Activated CD8-positive, alpha-beta T cell treated with anti-CD3 and anti-CD28 coated beads, Interleukin-2, amount 10 ng/mL, durations not matched to agents 7 days and 5 days (primary cell): ENCODE results near the gene ADSS1. TPM values are rescaled to one million over a fixed set of nuclear protein-coding genes. Genes with fewer than 3 reads are reported as not detected.

Experiments
- ATAC-seq: fragments of 150-1000 bp; cut with Tn5 transposase; one replicate; pipeline ENCODE4 v1.10.0; 2021; ENCODE audit warnings: moderate library complexity
- CTCF ChIA-PET: fragments of 350-600 bp; sonication (Branson Sonifier 250); formaldehyde crosslinking; loops from one replicate; lab custom pipeline; 2021; ENCODE audit warnings: antibody characterized with exemption; lab: Charles Lee
- POLR2A ChIA-PET: fragments of 350-600 bp; sonication (Branson Sonifier 250); formaldehyde crosslinking; loops from one replicate; lab custom pipeline; 2021; ENCODE audit warnings: antibody characterized with exemption; lab: Charles Lee
- DNase-seq: peaks from one replicate; pipeline ENCODE4 v3.0.0-alpha.2; 2020
- H3K27ac Mint-ChIP-seq: one replicate; pipeline ENCODE4 v1.8.0; 2021; ENCODE audit warnings: mild to moderate bottlenecking, mixed read lengths
- H3K27me3 Mint-ChIP-seq: one replicate; pipeline ENCODE4 v1.8.0; 2021; ENCODE audit warnings: low read depth, mixed read lengths
- H3K36me3 Mint-ChIP-seq: one replicate; pipeline ENCODE4 v1.8.0; 2021; ENCODE audit warnings: low read depth, mixed read lengths
- H3K4me1 Mint-ChIP-seq: one replicate; pipeline ENCODE4 v1.8.0; 2021; ENCODE audit warnings: low read depth, mixed read lengths
- H3K4me3 Mint-ChIP-seq: one replicate; pipeline ENCODE4 v1.8.0; 2021; ENCODE audit warnings: mild to moderate bottlenecking, mixed read lengths
- H3K9me3 Mint-ChIP-seq: one replicate; pipeline ENCODE4 v1.8.0; 2022; ENCODE audit warnings: mixed read lengths; ENCODE audit not compliant: insufficient read depth
- total RNA-seq, 2 experiments: library from RNA; stranded (reverse); gene quantifications; one replicate each; pipeline ENCODE4 v1.2.3, GENCODE V29; 2021

The ADSS1 gene
- total RNA-seq, 2 experiments from 2014 or later = 1.8 TPM

DNA sequence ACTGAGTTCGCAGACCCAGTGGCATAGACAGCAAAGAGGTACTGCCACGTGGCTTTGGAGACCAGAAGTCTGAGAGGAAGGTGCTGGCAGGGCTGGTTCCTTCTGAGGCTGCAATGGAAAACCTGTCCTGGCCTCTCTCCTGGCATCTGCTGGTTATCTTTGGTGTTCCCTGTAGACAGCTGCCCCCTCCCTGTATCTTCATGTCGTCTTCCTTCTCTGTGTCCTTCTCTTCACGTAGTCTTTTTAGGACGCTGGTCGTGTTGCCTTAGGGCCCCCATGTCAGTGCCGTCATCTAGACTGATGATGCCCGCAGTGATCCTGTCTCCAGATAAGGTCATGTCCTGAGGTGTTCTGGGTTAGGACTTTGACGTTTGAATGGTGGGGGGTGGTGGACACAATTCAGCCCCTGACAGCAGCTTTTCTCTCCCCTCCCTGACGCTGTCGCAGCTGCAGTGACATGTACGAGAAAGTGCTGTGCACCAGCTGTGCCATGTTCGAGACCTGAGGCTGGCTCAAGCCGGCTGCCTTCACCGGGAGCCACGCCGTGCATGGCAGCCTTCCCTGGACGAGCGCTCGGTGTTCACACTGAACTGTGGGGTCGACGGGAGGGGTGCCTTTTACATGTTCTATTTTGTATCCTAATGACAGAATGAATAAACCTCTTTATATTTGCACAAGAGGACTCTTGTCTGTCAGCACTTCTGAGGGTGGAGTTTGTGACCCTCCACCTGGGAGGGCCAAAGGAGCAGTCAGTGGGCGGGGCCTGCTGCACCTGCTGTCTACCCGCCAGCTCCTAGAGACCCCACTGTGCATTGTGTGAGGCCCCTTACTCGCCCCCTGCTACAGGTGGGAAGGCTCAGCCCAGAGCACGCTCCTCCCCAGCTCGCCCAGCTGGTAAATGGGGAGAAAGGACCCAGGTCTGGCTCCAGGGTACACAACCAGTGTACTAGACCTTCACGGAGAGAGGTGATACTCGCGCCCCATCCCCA lies 35.2 kb downstream of the ADSS1 start:
- Mint-ChIP-seq H3K27me3 (no peaks in the 10 kb centered on the region), H3K4me1 (peaks cover 49% of the 10 kb centered on the region), H3K9me3 (no peaks in the 10 kb centered on the region), H3K27ac (peak overlapping the region; percentile 32), H3K36me3 (peaks cover 56% of the 10 kb centered on the region), H3K4me3 (no peak overlapping the region)
- CTCF ChIA-PET = interaction anchor here (1.0 to 2.2 kb wide), 2 partner anchors 8 to 9 kb away, joined by 4 to 8 read pairs; no protein-coding TSS in a partner anchor
- ATAC-seq (no peak), DNase-seq (no peak)
- POLR2A ChIA-PET = no interaction called here

DNA sequence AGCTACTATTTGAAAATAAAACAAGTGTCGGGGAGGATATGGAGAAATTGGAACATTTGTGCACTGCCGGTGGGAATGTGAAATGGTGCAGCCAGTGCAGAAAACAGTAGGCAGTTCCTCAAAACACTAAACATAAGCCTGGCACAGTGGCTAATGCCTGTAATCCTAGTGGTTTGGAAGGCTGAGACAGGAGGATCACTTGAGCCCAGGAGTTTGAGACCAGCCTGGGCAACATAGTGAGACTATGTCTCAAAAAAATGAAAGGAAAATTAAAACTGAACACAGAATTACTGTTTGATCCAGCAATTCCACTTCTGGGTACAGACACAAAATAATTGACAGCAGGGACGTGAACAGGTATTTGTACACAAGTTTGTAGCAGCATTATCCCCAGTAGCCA lies 41.5 kb downstream of the ADSS1 start:
- Mint-ChIP-seq H3K27me3 (no peaks in the 10 kb centered on the region), H3K36me3 (peaks cover 20% of the 10 kb centered on the region), H3K4me1 (peaks cover 6% of the 10 kb centered on the region), H3K27ac (no peak overlapping the region), H3K4me3 (no peak overlapping the region), H3K9me3 (no peaks in the 10 kb centered on the region)
- ChIA-PET POLR2A (interaction anchor here (0.6 to 0.7 kb wide), 2 partner anchors 87 to 176 kb away, joined by 3 read pairs; no protein-coding TSS in a partner anchor), CTCF (interaction anchor here (0.9 to 6.6 kb wide), 3 partner anchors 11 to 62 kb away, joined by 3 to 78 read pairs (median 9); no protein-coding TSS in a partner anchor)
- no peak for ATAC-seq
- no peak for DNase-seq

GRCh38 chr14:104766256-104766862 lies 42.3 kb downstream of the ADSS1 start:
- Mint-ChIP-seq H3K4me3 (no peak overlapping the region), H3K27ac (no peak overlapping the region), H3K27me3 (no peaks in the 10 kb centered on the region), H3K4me1 (peaks cover 6% of the 10 kb centered on the region), H3K36me3 (peaks cover 26% of the 10 kb centered on the region), H3K9me3 (no peaks in the 10 kb centered on the region)
- ChIA-PET POLR2A (interaction anchor here (0.7 kb wide), 1 partner anchor 86 kb away, joined by 3 read pairs; no protein-coding TSS in a partner anchor), CTCF (interaction anchor here (0.9 to 6.6 kb wide), 7 partner anchors 8 to 61 kb away, joined by 3 to 78 read pairs (median 4); partner anchors contain the start of gene SIVA1)
- DNase-seq (no peak), ATAC-seq (no peak)

DNA sequence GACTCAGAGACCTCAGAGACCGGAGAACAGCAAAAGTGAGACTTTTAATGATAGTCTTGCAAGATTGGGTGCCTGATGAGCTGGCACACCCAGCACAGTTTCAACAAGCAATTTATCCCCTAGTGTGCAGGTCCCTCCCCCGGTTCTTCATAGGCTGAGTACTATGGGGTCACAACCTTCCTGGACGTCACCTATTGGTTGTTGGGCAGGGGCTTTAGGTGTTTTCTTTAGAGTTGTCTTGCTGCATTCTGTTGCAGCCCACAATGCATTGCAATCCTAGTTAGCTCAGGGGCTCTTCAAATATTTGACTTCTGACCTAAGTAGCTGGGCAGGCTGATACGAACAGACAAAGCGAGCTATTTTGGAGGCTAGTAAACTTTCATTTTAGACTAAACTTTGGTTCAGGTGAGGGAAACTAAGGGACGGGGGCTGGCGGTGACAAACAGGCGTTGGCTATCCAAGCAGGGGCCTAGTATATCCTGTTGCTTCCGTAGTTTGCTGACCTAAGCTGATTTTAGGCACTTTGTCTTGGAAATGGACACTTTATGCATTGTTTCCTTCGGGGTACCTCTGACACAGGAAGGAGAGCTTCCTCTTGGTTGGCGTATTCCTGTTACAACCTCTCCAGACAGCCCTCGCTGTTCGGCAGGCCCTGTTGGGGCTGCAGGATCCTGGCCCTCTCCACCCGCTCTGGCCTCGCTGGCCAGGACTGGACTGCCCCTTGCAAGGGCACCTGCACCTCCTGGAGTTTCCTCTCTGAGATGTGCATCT lies 43.0 kb downstream of the ADSS1 start:
- no peak for ATAC-seq
- no peaks in the 10 kb centered on the region for H3K9me3 Mint-ChIP-seq
- no peaks in the 10 kb centered on the region for H3K27me3 Mint-ChIP-seq
- no peak overlapping the region for H3K27ac Mint-ChIP-seq
- H3K36me3 Mint-ChIP-seq = peaks cover 32% of the 10 kb centered on the region
- CTCF ChIA-PET = interaction anchor here (0.8 to 6.6 kb wide), 8 partner anchors 8 to 320 kb away, joined by 3 to 78 read pairs (median 4); partner anchors contain the start of gene SIVA1
- no peak overlapping the region for H3K4me3 Mint-ChIP-seq
- POLR2A ChIA-PET = interaction anchor here (1.1 kb wide), 1 partner anchor 10 kb away, joined by 3 read pairs; no protein-coding TSS in a partner anchor
- peaks cover 6% of the 10 kb centered on the region for H3K4me1 Mint-ChIP-seq
- no peak for DNase-seq

DNA sequence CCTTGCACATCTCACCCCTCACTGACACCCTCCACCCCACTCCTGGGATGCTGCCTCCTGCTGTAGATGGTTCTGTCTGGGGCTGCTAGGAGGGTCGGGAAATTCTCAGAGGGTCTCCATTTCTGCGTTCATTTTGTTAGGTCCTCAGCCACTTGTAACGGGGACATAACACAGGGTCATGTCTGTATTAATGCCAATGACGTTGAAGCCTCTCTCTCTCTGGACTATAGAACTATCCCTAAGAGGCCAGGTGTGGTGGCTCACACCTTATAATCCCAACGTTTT lies 43.5 kb downstream of the ADSS1 start:
- Mint-ChIP-seq H3K4me1 (peaks cover 6% of the 10 kb centered on the region), H3K36me3 (peaks cover 33% of the 10 kb centered on the region), H3K27ac (no peak overlapping the region), H3K27me3 (no peaks in the 10 kb centered on the region), H3K4me3 (no peak overlapping the region), H3K9me3 (no peaks in the 10 kb centered on the region)
- CTCF ChIA-PET = interaction anchor here (0.8 to 6.6 kb wide), 5 partner anchors 10 to 319 kb away, joined by 3 to 78 read pairs (median 6); partner anchors contain the start of gene SIVA1
- POLR2A ChIA-PET = interaction anchor here (1.1 kb wide), 1 partner anchor 11 kb away, joined by 3 read pairs; no protein-coding TSS in a partner anchor
- DNase-seq (no peak), ATAC-seq (no peak)

DNA sequence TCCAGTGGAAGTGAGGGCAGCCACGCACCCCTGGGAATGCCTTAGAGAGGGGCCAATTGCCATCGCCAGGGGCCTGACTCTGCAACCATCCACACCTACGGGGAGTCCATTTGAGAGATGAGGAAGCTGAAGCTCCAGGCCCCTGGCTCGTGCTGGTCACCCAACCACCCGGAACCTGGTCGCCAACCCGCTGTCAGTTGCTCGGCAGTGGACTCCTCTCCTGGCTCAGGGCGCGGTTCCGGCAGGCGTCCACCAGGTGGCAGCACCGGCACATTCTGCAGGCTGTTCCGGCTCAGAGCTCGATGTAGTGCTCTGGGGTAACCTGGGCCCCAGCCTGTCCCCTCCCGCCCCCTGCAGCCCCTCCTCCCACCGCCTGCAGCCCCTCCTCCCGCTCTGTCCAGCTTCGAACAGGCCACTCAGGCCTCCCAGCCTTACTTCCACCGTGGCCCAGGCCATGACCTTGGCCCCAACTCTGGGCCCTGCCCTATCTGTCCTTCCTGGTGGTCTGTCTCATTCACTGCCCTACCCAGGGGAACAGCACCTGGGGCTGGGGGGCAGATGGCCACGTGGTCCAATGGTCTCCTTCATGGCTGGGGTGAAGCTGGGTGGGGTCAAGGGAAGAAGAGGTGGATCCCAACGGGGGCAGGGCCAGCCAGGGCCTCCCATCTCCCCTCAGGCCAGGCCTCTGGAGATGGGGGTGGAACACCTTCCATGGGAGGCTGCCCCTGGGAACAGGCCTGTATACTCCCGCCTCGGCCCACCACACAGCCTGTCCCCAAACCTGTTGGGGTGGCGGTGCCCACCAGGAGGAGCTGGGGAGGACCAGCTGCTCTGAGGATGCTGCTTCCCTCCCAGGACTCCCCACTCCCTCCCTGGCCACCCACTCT lies 44.7 kb downstream of the ADSS1 start:
- Mint-ChIP-seq H3K27ac (peak overlapping the region; percentile 52), H3K4me3 (no peak overlapping the region), H3K36me3 (peaks cover 34% of the 10 kb centered on the region), H3K27me3 (no peaks in the 10 kb centered on the region), H3K9me3 (no peaks in the 10 kb centered on the region), H3K4me1 (peaks cover 6% of the 10 kb centered on the region)
- CTCF ChIA-PET = interaction anchor here (0.6 to 6.6 kb wide), 19 partner anchors 9 to 85 kb away, joined by 3 to 78 read pairs (median 4); partner anchors contain the start of gene SIVA1
- POLR2A ChIA-PET = interaction anchor here (0.9 to 1.2 kb wide), 3 partner anchors 14 to 57 kb away, joined by 3 to 6 read pairs (median 4); partner anchors contain the start of gene SIVA1
- DNase-seq (peak; percentile 94), ATAC-seq (peak; percentile 93)

DNA sequence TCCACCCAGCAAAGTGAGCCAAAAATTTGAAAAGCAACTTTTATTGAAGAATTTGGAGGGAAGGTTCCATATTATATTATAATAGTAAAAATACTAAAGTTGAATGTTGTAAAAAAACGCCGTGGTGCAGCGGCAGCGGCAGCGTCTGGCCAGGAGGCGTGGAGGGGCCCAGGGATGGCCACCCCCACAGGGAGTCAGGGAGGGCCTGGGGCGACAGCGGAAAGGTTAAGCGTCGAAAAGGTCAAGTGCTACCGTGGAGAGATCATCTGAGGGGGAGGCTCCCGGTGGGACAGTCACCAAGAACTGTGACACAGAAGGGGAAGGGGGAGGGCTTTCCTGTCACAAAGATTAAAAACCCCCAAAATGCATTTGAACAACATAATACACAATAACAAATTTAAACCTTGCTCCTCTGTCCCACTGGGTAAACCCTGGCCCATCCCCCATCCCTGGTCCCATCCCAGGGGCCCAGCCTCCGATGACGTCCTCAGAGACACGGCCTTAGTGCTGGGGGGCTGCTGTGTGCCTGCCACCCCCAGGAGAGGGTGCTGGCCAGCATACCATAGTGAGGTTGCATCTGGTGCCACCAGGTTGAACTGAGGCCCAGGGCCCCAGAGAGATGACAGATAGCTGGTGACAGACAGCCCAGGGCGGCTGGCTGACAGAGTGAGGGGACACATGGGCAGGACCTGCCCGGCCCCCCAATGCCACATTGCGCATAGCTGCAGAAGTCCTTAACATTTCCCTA lies 45.5 kb downstream of the ADSS1 start:
- H3K4me3 Mint-ChIP-seq = no peak overlapping the region
- peaks cover 6% of the 10 kb centered on the region for H3K4me1 Mint-ChIP-seq
- peaks cover 37% of the 10 kb centered on the region for H3K36me3 Mint-ChIP-seq
- ATAC-seq = no peak
- ChIA-PET POLR2A (interaction anchor here (1.0 to 1.2 kb wide), 2 partner anchors 31 to 56 kb away, joined by 3 to 4 read pairs; partner anchors contain the start of gene ZBTB42), CTCF (interaction anchor here (1.0 to 6.6 kb wide), 17 partner anchors 10 to 86 kb away, joined by 3 to 78 read pairs (median 6); partner anchors contain the start of genes ADSS1 and SIVA1)
- H3K27me3 Mint-ChIP-seq = no peaks in the 10 kb centered on the region
- no peak for DNase-seq
- H3K9me3 Mint-ChIP-seq = no peaks in the 10 kb centered on the region
- H3K27ac Mint-ChIP-seq = peak overlapping the region; percentile 54

- Mint-ChIP-seq H3K4me1 (peaks cover 6% of the 10 kb centered on the region), H3K36me3 (peaks cover 37% of the 10 kb centered on the region), H3K27me3 (no peaks in the 10 kb centered on the region), H3K9me3 (no peaks in the 10 kb centered on the region), H3K27ac (no peak overlapping the region), H3K4me3 (no peak overlapping the region)
- DNase-seq = no peak
- CTCF ChIA-PET = interaction anchor here (0.9 to 6.6 kb wide), 8 partner anchors 11 to 57 kb away, joined by 3 to 78 read pairs (median 6); partner anchors contain the start of gene ADSS1
- no peak for ATAC-seq
- POLR2A ChIA-PET = interaction anchor here (1.2 kb wide), 1 partner anchor 31 kb away, joined by 3 read pairs; the partner anchor contains the start of gene ZBTB42
Observed at GRCh38 chr14:104770072-104770579, 46.1 kb downstream of the ADSS1 start.

- Mint-ChIP-seq H3K36me3 (peaks cover 39% of the 10 kb centered on the region), H3K4me3 (no peak overlapping the region), H3K27me3 (no peaks in the 10 kb centered on the region), H3K4me1 (peaks cover 6% of the 10 kb centered on the region), H3K9me3 (no peaks in the 10 kb centered on the region), H3K27ac (no peak overlapping the region)
- ChIA-PET CTCF (interaction anchor here (0.8 to 6.6 kb wide), 8 partner anchors 10 to 56 kb away, joined by 3 to 78 read pairs (median 4); partner anchors contain the start of genes ADSS1 and SIVA1), POLR2A (interaction anchor here (1.2 kb wide), 1 partner anchor 30 kb away, joined by 3 read pairs; the partner anchor contains the start of gene ZBTB42)
- ATAC-seq = no peak
- peak; percentile 45 for DNase-seq
Observed at GRCh38 chr14:104770851-104771272, 46.8 kb downstream of the ADSS1 start.
